KMS-11 (cell line): ENCODE data around the gene PAFAH1B2.

Experiments used
- H2AFZ ChIP-seq: fragments of 200-600 bp; sonication (generic); 2 replicates; pipeline ENCODE4 v1.6.1; 2016; ENCODE audit warnings: antibody characterized with exemption, mixed run types, low read depth
- H3K27ac ChIP-seq: fragments of 200-600 bp; sonication (generic); 2 replicates; pipeline ENCODE4 v1.6.1; 2016; ENCODE audit warnings: mild to moderate bottlenecking, mixed run types
- H3K27me3 ChIP-seq: fragments of 200-600 bp; sonication (generic); 2 replicates; pipeline ENCODE4 v1.6.1; 2017; ENCODE audit warnings: mild to moderate bottlenecking, low read depth, mixed run types, moderate library complexity; ENCODE audit not compliant: insufficient read depth
- H3K36me3 ChIP-seq: fragments of 200-600 bp; sonication (generic); 2 replicates; pipeline ENCODE4 v1.6.1; 2017; ENCODE audit warnings: mild to moderate bottlenecking, mixed run types; ENCODE audit not compliant: insufficient read depth
- H3K4me1 ChIP-seq: fragments of 200-600 bp; sonication (generic); 2 replicates; pipeline ENCODE4 v1.6.1; 2016; ENCODE audit warnings: mild to moderate bottlenecking, low read depth, mixed run types; ENCODE audit not compliant: poor library complexity, severe bottlenecking
- H3K4me2 ChIP-seq: fragments of 200-600 bp; sonication (generic); 2 replicates; pipeline ENCODE4 v1.7.0; 2016; ENCODE audit warnings: mild to moderate bottlenecking, mixed run types
- H3K4me3 ChIP-seq: fragments of 200-600 bp; sonication (generic); IDR thresholded peaks from 2 replicates; pipeline ENCODE4 v1.6.1; 2017; ENCODE audit warnings: low read depth, low read length, mixed read lengths; ENCODE audit not compliant: insufficient read depth
- H3K79me2 ChIP-seq: fragments of 200-600 bp; sonication (generic); 2 replicates; pipeline ENCODE4 v1.6.1; 2016; ENCODE audit warnings: low read depth, mixed run types; ENCODE audit not compliant: insufficient read depth
- H3K9ac ChIP-seq: fragments of 200-600 bp; sonication (generic); 2 replicates; pipeline ENCODE4 v1.6.1; 2016; ENCODE audit warnings: mild to moderate bottlenecking, mixed run types
- H4K20me1 ChIP-seq: fragments of 200-600 bp; sonication (generic); 2 replicates; pipeline ENCODE4 v1.6.1; 2016; ENCODE audit warnings: mild to moderate bottlenecking, mixed run types; ENCODE audit not compliant: insufficient read depth
- CTCF ChIP-seq: fragments of 200-600 bp; sonication (generic); conservative IDR thresholded peaks from 2 replicates; pipeline ENCODE4 v1.6.1; 2017; ENCODE audit warnings: low read depth, mild to moderate bottlenecking, antibody characterized with exemption, low read length, moderate library complexity, mixed read lengths

The PAFAH1B2 gene

GRCh38 chr11:117200813-117201657 lies 56.9 kb downstream of the PAFAH1B2 start:
- Histone ChIP-seq H3K36me3 (no peaks in the 10 kb centered on the region), H4K20me1 (no peaks in the 10 kb centered on the region), H3K27me3 (no peaks in the 10 kb centered on the region), H3K4me2 (no peak overlapping the region), H3K4me1 (no peaks in the 10 kb centered on the region), H3K4me3 (no peak overlapping the region), H2AFZ (no peak overlapping the region), H3K9ac (no peak overlapping the region), H3K79me2 (no peaks in the 10 kb centered on the region), H3K27ac (no peak overlapping the region)
- TF ChIP-seq CTCF: no peak

GRCh38 chr11:117201658-117202305 lies 57.7 kb downstream of the PAFAH1B2 start:
- Histone ChIP-seq H3K4me1 (no peaks in the 10 kb centered on the region), H3K27ac (no peak overlapping the region), H3K79me2 (no peaks in the 10 kb centered on the region), H3K4me2 (no peak overlapping the region), H3K36me3 (no peaks in the 10 kb centered on the region), H4K20me1 (no peaks in the 10 kb centered on the region), H3K9ac (no peak overlapping the region), H3K27me3 (no peaks in the 10 kb centered on the region), H3K4me3 (no peak overlapping the region), H2AFZ (no peak overlapping the region)
- no peak for TF ChIP-seq CTCF

GRCh38 chr11:117202386-117203068 lies 58.4 kb downstream of the PAFAH1B2 start:
- Histone ChIP-seq H3K27me3 (no peaks in the 10 kb centered on the region), H2AFZ (no peak overlapping the region), H3K79me2 (no peaks in the 10 kb centered on the region), H3K4me1 (no peaks in the 10 kb centered on the region), H3K27ac (no peak overlapping the region), H4K20me1 (no peaks in the 10 kb centered on the region), H3K36me3 (no peaks in the 10 kb centered on the region), H3K4me2 (no peak overlapping the region), H3K9ac (no peak overlapping the region), H3K4me3 (no peak overlapping the region)
- no peak for TF ChIP-seq CTCF

GRCh38 chr11:117203069-117203407 lies 59.0 kb downstream of the PAFAH1B2 start:
- TF ChIP-seq CTCF: no peak
- H3K4me1 ChIP-seq: no peaks in the 10 kb centered on the region
- no peak overlapping the region for H3K4me2 ChIP-seq
- no peak overlapping the region for H3K27ac ChIP-seq
- H4K20me1 ChIP-seq: no peaks in the 10 kb centered on the region
- H3K36me3 ChIP-seq: no peaks in the 10 kb centered on the region
- H3K27me3 ChIP-seq: no peaks in the 10 kb centered on the region
- H3K9ac ChIP-seq: no peak overlapping the region
- H3K79me2 ChIP-seq: no peaks in the 10 kb centered on the region
- H3K4me3 ChIP-seq: no peak overlapping the region
- no peak overlapping the region for H2AFZ ChIP-seq
